Measurements from ENCODE around the gene CELF5.
"Not testable (repeated sequence)": the region's sequence is repeated elsewhere in the genome, so short reads cannot be mapped to it uniquely, and the experiment has no call there.

Gene CELF5

DNA sequence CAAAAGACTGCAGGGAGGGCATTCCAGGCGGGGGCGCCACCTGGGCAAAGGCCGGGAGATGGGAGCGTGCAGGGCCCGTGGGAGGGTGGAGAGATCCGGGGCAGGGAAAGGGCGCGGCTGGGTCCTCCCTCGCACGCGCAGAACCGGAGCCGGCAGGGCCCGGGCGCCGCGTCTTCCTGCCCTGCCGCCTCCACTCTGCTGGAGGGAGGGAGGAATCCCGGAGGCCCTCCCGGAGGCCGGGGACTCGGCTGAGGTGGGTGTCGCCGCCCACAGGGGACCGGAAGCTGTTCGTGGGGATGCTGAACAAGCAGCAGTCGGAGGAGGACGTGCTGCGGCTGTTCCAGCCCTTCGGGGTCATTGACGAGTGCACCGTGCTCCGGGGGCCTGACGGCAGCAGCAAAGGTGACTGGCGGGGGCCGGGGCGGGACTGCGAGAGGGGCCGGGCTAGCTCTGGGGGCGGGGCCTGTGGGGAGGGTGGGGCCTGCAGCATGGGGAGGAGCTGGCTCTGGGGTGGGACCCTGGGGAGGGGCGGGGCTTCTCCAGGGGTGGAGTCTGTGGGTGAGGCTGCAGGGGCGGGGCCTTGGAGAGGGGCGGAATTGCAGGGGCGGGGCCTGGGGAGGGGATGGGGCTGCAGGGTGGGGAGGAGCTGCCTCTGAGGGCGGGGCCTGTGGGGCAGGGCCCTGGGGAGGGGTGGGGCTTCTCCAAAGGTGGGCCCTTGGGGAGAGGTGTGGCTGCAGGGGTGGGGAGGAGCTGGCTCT is 51.3 kb downstream of the CELF5 start:
- peak; percentile 93 for DNase-seq

DNA sequence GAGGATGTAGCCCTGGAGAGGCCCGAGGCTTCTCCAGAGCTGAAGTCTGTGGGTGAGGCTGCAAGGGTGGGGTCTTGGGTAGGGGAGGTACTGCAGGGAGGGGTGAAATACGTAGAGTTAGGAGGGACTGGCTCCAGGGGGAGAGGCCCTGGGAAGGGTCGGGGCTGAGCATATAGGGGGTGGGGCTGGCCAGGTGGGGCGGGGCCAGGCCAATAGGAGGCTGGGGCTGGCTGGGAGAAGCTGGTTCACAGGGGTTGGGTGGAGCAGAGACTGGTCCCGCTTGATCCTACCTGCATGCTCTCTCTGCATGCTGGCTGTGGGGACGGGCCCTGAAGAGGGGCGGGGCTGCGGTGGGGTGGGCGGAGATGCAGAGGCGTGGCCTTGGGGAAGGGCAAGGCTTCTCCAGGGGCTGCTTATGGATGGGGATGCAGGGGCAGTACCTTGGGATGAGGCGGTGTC is 51.9 kb downstream of the CELF5 start:
- DNase-seq = peak; percentile 69

- DNase-seq = no peak
Observed at GRCh38 chr19:3277649-3278048, 53.2 kb downstream of the CELF5 start.

DNA sequence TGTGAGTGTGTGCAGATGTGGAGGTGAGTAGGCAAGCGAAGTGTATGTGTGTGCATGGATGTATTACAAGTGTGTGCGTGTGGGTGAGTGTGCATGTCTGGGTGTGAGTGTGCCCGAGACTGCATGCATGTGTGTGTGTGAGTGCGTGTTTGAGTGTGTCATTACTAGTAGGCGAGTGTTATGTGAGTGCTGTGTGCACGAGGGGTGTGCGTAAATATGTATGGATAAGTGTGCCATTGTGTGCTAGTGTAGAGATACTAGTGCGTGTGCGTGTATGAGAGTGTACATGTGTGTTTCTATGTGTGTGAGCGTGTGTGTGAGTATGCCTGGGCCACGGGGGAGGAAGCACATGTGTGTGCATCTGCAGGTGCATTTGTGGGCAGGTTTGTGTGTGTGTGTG is 53.8 kb downstream of the CELF5 start:
- DNase-seq = no peak

GRCh38 chr19:3278749-3279148 is 54.3 kb downstream of the CELF5 start:
- DNase-seq = no peak

DNA sequence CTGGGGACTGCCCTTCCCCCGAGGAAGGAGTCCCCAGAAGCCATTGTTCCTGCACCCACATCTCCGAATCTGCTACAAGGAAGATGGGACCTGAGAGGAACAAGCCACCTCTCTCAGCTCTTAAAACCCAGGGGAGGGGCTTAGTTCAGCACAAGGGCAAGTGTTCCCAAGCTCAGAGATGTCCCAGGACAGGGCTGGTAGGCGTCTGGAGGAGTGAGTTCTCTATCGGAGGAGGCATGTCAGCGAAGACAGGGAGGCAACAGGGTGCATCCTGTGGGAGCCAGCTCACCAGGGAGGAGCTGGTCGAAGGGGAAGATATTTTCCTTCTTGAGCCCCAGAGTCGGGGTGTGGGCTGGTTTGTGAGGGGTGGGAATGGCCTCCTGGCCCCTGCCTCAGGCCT is 54.8 kb downstream of the CELF5 start:
- DNase-seq = no peak

DNA sequence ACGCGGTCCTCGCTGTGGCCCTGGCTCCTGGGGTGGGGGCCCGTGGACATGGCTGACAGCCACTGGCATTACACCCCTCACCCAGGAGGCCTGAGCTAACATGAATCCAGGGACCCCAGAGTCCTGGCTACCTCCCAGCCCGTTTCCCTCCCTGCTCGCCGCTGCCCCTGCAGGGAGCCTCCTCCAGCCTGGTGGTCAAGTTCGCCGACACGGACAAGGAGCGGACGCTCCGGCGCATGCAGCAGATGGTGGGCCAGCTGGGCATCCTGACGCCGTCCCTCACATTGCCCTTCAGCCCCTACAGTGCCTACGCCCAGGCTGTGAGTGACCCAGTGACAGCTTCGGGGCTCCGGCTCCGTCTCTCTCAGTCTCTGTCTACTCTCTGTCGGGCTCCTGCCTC is 56.6 kb downstream of the CELF5 start:
- no peak for DNase-seq

GRCh38 chr19:3282155-3282554 is 57.7 kb downstream of the CELF5 start:
- no peak for DNase-seq

DNA sequence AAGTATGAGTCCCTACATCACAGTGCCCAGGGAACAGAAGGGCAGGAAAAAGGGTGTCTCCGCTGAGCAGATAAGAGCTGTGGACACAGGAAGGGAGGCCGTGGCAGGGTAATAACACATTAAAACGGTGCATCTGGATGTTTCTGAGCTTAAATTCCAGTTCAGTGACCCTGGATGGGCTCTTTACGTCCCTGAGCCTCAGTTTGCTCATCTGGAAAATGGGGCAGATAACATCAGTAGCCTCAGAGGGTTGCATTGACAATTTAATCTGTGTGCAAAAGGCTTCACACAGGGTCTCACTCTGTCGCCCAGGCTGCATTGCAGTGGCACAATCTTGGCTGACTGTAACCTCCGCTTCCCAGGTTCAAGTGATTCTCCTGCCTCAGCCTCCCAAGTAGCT is 58.1 kb downstream of the CELF5 start:
- no peak for DNase-seq

GRCh38 chr19:3283246-3283751 is 58.8 kb downstream of the CELF5 start:
- no peak for DNase-seq

DNA sequence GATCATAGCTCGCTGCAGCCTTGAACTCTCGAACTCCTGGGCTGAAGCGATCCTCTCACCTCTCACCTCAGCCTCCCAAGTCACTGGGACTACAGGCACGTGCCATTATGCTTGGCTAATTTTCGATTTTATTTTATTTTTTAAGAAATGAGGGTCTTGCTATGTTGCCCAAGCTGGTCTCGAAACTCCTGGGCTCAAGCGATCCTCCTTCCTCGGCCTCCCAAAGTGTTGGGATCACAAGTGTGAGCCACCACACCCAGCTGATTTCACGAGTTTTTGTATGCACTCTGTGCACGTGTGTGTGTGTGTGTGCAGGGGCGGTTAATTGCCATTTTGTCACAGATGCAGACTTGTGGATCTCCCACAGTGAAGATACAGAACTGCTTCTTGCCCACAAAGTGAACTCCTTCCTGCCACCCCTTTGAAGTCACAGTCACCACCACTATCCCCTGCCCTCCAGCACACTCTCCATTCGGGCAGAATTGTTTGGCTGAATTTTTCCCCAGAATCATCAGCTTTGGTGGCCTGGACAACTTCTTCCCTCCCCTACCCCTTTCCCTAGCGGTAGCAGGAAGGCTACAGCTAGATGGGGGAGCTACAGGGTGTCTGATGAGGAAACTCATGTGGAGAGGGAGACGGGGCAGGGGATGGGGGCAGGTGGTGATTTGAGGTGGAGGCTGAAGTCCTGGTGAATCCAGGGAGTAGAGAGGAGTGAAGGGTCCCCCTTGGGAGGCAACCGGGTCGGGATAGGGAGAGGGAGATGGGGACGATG is 59.6 kb downstream of the CELF5 start:
- DNase-seq = no peak

GRCh38 chr19:3284759-3285646 is 60.5 kb downstream of the CELF5 start:
- peak; percentile 79 for DNase-seq

DNA sequence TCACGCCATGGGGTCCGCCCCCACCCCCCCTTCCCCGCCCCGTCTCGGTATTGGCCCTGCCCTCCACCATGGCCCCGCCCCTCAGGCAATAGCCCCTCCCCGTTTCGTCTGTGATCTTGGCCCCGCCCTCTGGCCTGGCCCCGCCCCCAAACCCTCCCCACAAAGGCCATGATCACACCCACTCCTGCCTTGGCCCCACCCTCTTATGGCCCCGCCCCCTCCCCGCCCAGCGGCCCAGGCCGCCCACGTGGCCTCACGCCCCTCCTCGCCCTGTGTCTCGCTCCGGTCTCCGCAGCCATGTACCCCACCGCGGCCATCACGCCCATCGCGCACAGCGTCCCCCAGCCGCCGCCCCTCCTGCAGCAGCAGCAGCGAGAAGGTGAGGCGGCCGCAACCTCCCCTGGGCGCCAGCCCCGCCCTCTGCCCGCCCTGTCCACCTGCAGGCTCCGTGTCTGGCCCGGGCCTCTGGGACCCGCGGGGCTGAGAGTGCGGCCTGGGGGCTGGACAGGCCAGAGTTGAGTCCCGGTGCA is 61.3 kb downstream of the CELF5 start:
- peak; percentile 58 for DNase-seq

DNA sequence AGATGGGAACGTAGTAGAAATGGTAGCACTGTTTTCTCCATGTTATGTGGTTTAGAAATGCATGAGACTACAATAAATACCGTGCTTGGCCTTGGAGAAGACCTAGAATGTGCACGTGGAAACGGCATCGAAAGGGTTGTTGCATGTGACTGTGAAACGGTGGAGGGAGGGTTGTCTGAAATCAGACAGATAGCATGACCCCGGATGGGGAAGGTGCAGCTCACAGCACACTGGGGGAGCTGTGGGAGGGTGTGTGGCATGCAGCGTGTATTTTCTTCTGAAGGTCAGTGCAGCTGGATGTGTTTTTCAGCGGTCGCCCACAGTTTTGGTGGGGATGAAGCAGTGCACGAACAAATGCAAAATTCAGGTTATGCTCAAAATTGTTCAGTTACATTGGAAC is 63.4 kb downstream of the CELF5 start:
- no peak for DNase-seq

DNA sequence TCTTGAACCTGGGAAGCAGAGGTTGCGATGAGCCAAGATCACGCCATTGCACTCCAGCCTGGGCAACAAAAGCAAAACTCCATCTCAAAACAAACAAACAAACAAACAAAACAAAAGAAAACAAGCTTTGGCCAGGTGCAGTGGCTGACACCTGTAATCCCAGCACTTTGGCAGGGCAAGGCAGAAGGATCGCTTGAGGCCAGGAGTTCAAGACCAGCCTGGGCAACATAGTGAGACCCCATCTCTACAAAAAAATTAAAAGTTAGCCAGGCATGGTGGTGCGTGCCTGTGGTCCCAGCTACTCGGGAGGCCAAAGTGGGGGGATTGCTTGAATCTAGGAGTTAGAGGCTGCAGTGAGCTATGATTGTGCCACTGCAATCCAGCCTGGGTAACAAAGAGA is 64.0 kb downstream of the CELF5 start:
- DNase-seq = not testable (repeated sequence)

DNA sequence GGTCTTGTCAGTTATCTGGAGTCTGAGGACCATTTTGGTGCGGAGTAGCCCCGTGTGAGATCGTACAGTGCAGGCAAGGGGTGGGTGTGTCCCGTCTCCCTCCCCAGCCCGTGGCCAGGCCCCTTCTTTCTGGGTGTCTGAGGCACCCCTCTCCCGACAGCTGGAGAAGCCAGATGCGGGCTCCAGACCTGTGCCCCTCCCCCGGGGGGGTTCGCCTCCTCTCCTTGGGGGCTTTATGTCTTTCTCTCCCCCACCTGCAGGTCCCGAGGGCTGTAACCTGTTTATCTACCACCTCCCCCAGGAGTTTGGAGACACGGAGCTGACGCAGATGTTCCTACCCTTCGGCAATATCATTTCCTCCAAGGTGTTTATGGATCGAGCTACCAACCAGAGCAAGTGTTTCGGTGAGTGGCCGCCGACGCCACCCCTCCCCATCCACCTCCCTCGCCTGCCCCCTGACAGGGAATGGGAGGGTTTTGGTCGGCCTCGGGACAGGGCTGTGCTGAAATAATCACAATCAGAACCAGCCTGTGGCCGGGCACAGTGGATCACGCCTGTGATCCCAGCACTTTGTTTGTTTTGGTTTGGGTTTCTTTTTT is 65.6 kb downstream of the CELF5 start:
- no peak for DNase-seq

- not testable (repeated sequence) for DNase-seq
Observed at GRCh38 chr19:3290858-3291257, 66.4 kb downstream of the CELF5 start.

DNA sequence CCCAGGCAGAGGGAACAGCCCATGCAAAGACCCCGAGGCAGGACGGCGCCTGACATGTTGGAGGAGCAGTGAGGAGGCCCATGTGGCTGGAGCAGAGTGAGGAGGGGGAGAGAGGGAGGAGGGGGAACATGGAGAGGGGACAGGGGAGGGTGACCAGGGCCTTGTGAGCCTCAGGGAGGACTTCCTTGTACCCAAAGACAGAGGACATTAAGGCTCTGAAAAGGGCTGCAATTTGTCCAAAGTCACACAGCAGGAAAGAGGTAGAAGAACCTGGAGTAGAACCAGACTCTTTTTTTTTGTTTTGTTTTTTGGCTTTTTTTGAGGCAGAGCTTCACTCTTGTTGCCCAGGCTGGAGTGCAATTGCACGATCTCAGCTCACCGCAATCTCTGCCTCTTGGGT is 67.2 kb downstream of the CELF5 start:
- no peak for DNase-seq

GRCh38 chr19:3292958-3293529 is 68.6 kb downstream of the CELF5 start:
- no peak for DNase-seq

GRCh38 chr19:3293560-3293959 is 69.1 kb downstream of the CELF5 start:
- no peak for DNase-seq

GRCh38 chr19:3294080-3294850 is 69.8 kb downstream of the CELF5 start:
- DNase-seq = no peak

Measured in CD4-positive, alpha-beta T cell treated with Interleukin-10 for 1 hour (primary cell).